ENCODE data around the gene L3MBTL4. TPM values are rescaled to one million over a fixed set of nuclear protein-coding genes. Genes with fewer than 3 reads are reported as not detected.

L3MBTL4 gene
- polyA plus RNA-seq, 4 donors = 2.6 to 6.5 (median 3.6) TPM

DNA sequence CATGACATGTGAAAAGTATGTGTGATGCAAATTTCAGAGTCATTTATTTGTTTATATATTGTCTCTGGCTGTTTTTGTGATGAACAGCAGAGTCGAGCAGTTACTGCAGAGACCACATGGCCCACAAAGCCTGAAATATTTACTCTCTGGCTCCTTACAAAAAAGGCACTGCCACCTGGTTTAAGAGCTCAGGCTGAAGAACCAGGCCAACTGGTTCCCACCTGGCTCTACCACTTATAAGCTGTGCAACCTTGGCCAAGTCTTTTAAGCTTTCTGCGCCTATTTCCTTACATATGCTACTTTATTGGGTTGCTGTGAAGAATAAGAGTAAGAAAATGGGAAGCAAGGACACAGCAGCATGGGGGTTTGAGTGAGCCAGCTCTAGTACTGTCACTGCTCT, 207.6 kb downstream of the L3MBTL4 start:
- Histone ChIP-seq H3K9me3 (ENCODE audit: control insufficient read depth in 2 of 2, insufficient read depth in 1 of 2, low read depth in 1 of 2, low read length in 1 of 2) (no peaks in the 10 kb centered on the region), H3K4me3 (ENCODE audit: low read depth in 1 of 3, low read length in 3 of 3) (no peak overlapping the region), H3K4me1 (ENCODE audit: control insufficient read depth in 3 of 3, insufficient read depth in 2 of 3, low read depth in 1 of 3, low read length in 2 of 3) (no peaks in the 10 kb centered on the region), H3K36me3 (ENCODE audit: control insufficient read depth in 3 of 3, insufficient read depth in 2 of 3, low read depth in 1 of 3, low read length in 3 of 3) (no peaks in the 10 kb centered on the region), H3K27me3 (ENCODE audit: control insufficient read depth in 3 of 3, insufficient read depth in 3 of 3, low read length in 3 of 3) (no peaks in the 10 kb centered on the region), H3K27ac (ENCODE audit: low read depth in 1 of 3, low read length in 2 of 3) (no peak overlapping the region)
- 74 to 93% (median 82%) methylated on average over 2 of the region's 2 CpGs for WGBS, 3 donors
- DNase-seq = no peak
- no peak for FAIRE-seq

DNA sequence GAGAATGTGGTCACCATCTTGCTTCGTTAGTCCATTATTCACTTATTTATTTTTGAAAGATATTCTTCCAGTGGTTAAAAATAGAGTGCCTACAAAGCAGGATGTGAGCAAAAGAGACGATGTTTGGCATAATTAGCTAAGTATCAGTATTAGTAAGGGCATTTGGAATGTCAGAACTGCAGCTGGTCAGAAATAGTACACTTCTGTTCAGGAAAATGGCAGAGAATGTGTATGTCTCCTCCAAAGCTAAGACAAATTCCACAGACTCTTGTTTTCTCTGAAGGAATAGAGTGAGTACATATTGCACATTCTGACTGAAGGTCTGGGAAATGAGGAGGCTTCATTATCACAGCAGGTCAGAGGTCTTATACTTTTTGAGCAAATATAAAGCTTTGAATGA, 209.0 kb downstream of the L3MBTL4 start:
- Histone ChIP-seq H3K9me3 (ENCODE audit: control insufficient read depth in 2 of 2, insufficient read depth in 1 of 2, low read depth in 1 of 2, low read length in 1 of 2) (no peaks in the 10 kb centered on the region), H3K36me3 (ENCODE audit: control insufficient read depth in 3 of 3, insufficient read depth in 2 of 3, low read depth in 1 of 3, low read length in 3 of 3) (no peaks in the 10 kb centered on the region), H3K27ac (ENCODE audit: low read depth in 1 of 3, low read length in 2 of 3) (no peak overlapping the region), H3K4me1 (ENCODE audit: control insufficient read depth in 3 of 3, insufficient read depth in 2 of 3, low read depth in 1 of 3, low read length in 2 of 3) (no peaks in the 10 kb centered on the region), H3K27me3 (ENCODE audit: control insufficient read depth in 3 of 3, insufficient read depth in 3 of 3, low read length in 3 of 3) (no peaks in the 10 kb centered on the region), H3K4me3 (ENCODE audit: low read depth in 1 of 3, low read length in 3 of 3) (no peak overlapping the region)
- FAIRE-seq (no peak), DNase-seq (no peak)
- 59 to 85% (median 77%) methylated on average over 2 of the region's 2 CpGs for WGBS, 3 donors

DNA sequence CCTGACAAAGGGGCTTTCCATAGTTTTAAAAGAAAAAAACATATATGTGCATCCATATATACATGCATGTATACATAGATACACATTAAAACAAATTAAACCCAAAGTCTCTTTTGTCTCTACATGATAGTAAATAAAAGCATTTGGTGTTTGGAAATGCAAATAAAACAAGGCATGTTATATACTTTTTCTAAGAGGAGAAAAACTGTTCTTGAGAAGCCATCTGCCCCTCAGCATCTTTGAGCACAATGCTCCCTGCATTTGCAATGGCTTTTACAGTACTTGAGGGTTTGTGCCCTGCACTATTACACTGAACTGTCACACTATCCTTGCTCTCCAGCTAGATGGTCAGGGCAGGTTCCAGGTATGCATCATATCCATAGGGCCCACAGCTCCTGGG, 210.2 kb downstream of the L3MBTL4 start:
- no peaks in the 10 kb centered on the region for H3K27me3 ChIP-seq (ENCODE audit: control insufficient read depth in 3 of 3, insufficient read depth in 3 of 3, low read length in 3 of 3)
- no peaks in the 10 kb centered on the region for H3K4me1 ChIP-seq (ENCODE audit: control insufficient read depth in 3 of 3, insufficient read depth in 2 of 3, low read depth in 1 of 3, low read length in 2 of 3)
- no peak for FAIRE-seq

DNA sequence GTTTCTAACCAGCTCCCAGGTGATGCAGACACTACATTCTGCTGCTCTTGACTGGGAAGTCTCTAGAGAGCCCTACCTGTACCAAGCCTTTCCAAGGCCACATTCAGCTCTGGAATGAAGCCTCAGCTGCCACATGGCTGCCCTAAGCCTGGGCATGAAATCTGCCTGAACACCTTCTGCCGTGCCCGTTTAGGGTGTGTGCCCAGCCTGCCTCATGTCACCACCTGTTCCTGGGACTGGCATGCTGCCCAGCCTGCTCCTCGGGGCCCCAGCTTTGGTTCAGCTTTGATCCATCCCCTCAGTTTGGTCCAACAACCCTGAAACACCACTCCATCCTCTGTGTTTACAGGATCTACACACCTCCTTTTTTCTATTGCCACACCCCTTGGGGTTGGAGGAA, 210.9 kb downstream of the L3MBTL4 start:
- Histone ChIP-seq H3K36me3 (ENCODE audit: control insufficient read depth in 3 of 3, insufficient read depth in 2 of 3, low read depth in 1 of 3, low read length in 3 of 3) (no peaks in the 10 kb centered on the region), H3K27ac (ENCODE audit: low read depth in 1 of 3, low read length in 2 of 3) (no peak overlapping the region), H3K4me1 (ENCODE audit: control insufficient read depth in 3 of 3, insufficient read depth in 2 of 3, low read depth in 1 of 3, low read length in 2 of 3) (no peaks in the 10 kb centered on the region), H3K27me3 (ENCODE audit: control insufficient read depth in 3 of 3, insufficient read depth in 3 of 3, low read length in 3 of 3) (no peaks in the 10 kb centered on the region), H3K4me3 (ENCODE audit: low read depth in 1 of 3, low read length in 3 of 3) (no peak overlapping the region), H3K9me3 (ENCODE audit: control insufficient read depth in 2 of 2, insufficient read depth in 1 of 2, low read depth in 1 of 2, low read length in 1 of 2) (peaks cover 0 to 2% of the 10 kb centered on the region in 2 donors)
- FAIRE-seq (no peak), DNase-seq (peak in 1 of 2 donors; percentile 48)
- 12 to 60% (median 34%) methylated on average over 3 of the region's 3 CpGs for WGBS, 3 donors

More for the DNA sequence above, 210.2 kb downstream of the L3MBTL4 start:
- Histone ChIP-seq H3K4me3 (ENCODE audit: low read depth in 1 of 3, low read length in 3 of 3) (no peak overlapping the region), H3K36me3 (ENCODE audit: control insufficient read depth in 3 of 3, insufficient read depth in 2 of 3, low read depth in 1 of 3, low read length in 3 of 3) (no peaks in the 10 kb centered on the region), H3K9me3 (ENCODE audit: control insufficient read depth in 2 of 2, insufficient read depth in 1 of 2, low read depth in 1 of 2, low read length in 1 of 2) (no peaks in the 10 kb centered on the region), H3K27ac (ENCODE audit: low read depth in 1 of 3, low read length in 2 of 3) (no peak overlapping the region)
- DNase-seq = no peak

GRCh38 chr18:6202861-6203260, 211.8 kb downstream of the L3MBTL4 start:
- WGBS, 3 donors = 73 to 81% (median 76%) methylated on average over 1 of the region's 1 CpG
- no peak for FAIRE-seq

DNA sequence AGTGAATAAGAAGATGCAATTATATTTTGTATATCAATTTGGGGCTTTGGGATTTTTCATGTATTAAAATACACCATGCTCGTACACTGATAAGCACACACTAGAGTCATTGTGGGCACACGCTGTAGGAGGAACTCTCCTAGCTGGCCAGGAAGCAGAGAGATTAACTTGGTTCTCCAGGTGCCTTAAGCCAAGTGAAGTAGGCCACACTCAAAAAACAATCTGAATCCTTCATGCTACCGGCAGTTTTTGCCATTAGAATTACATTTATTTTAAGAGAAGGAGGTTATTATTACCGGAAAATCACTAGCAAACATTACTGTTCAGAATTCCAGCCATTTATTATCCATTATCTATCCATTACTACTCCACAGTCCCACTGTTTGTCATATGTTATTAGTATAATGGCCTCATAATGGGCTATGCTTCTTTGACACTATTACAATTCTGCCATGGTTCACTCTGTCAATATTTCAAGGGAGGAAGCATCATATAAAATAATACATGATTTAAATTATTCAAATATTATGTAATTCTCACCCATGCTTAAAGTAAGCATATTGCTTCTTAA, 214.4 kb downstream of the L3MBTL4 start:
- 81 to 86% (median 84%) methylated on average over 4 of the region's 4 CpGs for WGBS, 3 donors
- no peaks in the 10 kb centered on the region for H3K4me1 ChIP-seq (ENCODE audit: control insufficient read depth in 3 of 3, insufficient read depth in 2 of 3, low read depth in 1 of 3, low read length in 2 of 3)
- H3K9me3 ChIP-seq (ENCODE audit: control insufficient read depth in 2 of 2, insufficient read depth in 1 of 2, low read depth in 1 of 2, low read length in 1 of 2) = peaks cover 0 to 2% of the 10 kb centered on the region in 2 donors
- H3K27me3 ChIP-seq (ENCODE audit: control insufficient read depth in 3 of 3, insufficient read depth in 3 of 3, low read length in 3 of 3) = no peaks in the 10 kb centered on the region
- H3K36me3 ChIP-seq (ENCODE audit: control insufficient read depth in 3 of 3, insufficient read depth in 2 of 3, low read depth in 1 of 3, low read length in 3 of 3) = no peaks in the 10 kb centered on the region
- FAIRE-seq (no peak), DNase-seq (no peak)
- H3K27ac ChIP-seq (ENCODE audit: low read depth in 1 of 3, low read length in 2 of 3) = no peak overlapping the region
- no peak overlapping the region for H3K4me3 ChIP-seq (ENCODE audit: low read depth in 1 of 3, low read length in 3 of 3)

More at GRCh38 chr18:6202861-6203260, 211.8 kb downstream of the L3MBTL4 start:
- Histone ChIP-seq H3K4me1 (ENCODE audit: control insufficient read depth in 3 of 3, insufficient read depth in 2 of 3, low read depth in 1 of 3, low read length in 2 of 3) (no peaks in the 10 kb centered on the region), H3K9me3 (ENCODE audit: control insufficient read depth in 2 of 2, insufficient read depth in 1 of 2, low read depth in 1 of 2, low read length in 1 of 2) (peaks cover 0 to 2% of the 10 kb centered on the region in 2 donors), H3K27me3 (ENCODE audit: control insufficient read depth in 3 of 3, insufficient read depth in 3 of 3, low read length in 3 of 3) (no peaks in the 10 kb centered on the region), H3K36me3 (ENCODE audit: control insufficient read depth in 3 of 3, insufficient read depth in 2 of 3, low read depth in 1 of 3, low read length in 3 of 3) (no peaks in the 10 kb centered on the region), H3K27ac (ENCODE audit: low read depth in 1 of 3, low read length in 2 of 3) (no peak overlapping the region), H3K4me3 (ENCODE audit: low read depth in 1 of 3, low read length in 3 of 3) (no peak overlapping the region)
- DNase-seq = no peak

DNA sequence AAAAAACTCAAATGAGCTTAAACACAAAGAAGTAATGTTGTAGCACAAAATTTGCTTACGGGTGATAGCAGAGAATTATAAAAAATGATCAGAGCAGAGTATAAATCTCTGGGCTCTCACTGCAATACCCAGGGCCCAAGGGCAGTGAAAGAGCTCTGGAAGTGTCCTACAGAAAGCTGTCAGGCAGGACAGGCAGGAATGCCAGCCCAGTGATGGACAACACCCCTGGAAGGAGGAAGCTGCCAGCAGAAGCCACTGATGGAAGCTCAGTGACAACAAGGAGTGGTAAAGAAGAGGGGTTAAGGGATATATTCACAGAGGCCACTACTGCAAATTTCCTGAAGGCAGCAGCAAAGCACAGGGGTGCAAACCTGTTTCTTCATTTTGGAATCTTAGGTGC, 214.9 kb downstream of the L3MBTL4 start:
- Histone ChIP-seq H3K27me3 (ENCODE audit: control insufficient read depth in 3 of 3, insufficient read depth in 3 of 3, low read length in 3 of 3) (no peaks in the 10 kb centered on the region), H3K36me3 (ENCODE audit: control insufficient read depth in 3 of 3, insufficient read depth in 2 of 3, low read depth in 1 of 3, low read length in 3 of 3) (peaks cover 0 to 3% (median 0%) of the 10 kb centered on the region in 3 donors), H3K4me3 (ENCODE audit: low read depth in 1 of 3, low read length in 3 of 3) (no peak overlapping the region), H3K27ac (ENCODE audit: low read depth in 1 of 3, low read length in 2 of 3) (no peak overlapping the region), H3K9me3 (ENCODE audit: control insufficient read depth in 2 of 2, insufficient read depth in 1 of 2, low read depth in 1 of 2, low read length in 1 of 2) (peaks cover 0 to 2% of the 10 kb centered on the region in 2 donors), H3K4me1 (ENCODE audit: control insufficient read depth in 3 of 3, insufficient read depth in 2 of 3, low read depth in 1 of 3, low read length in 2 of 3) (no peaks in the 10 kb centered on the region)
- no peak for FAIRE-seq
- DNase-seq = peak in 1 of 2 donors; percentile 5
- 92 to 100% (median 94%) methylated on average over 1 of the region's 1 CpG for WGBS, 3 donors

- no peaks in the 10 kb centered on the region for H3K27me3 ChIP-seq (ENCODE audit: control insufficient read depth in 3 of 3, insufficient read depth in 3 of 3, low read length in 3 of 3)
- peaks cover 0 to 3% (median 0%) of the 10 kb centered on the region in 3 donors for H3K36me3 ChIP-seq (ENCODE audit: control insufficient read depth in 3 of 3, insufficient read depth in 2 of 3, low read depth in 1 of 3, low read length in 3 of 3)
- FAIRE-seq (no peak), DNase-seq (no peak)
- 78 to 95% (median 85%) methylated on average over 1 of the region's 1 CpG for WGBS, 3 donors
- no peak overlapping the region for H3K27ac ChIP-seq (ENCODE audit: low read depth in 1 of 3, low read length in 2 of 3)
- H3K4me1 ChIP-seq (ENCODE audit: control insufficient read depth in 3 of 3, insufficient read depth in 2 of 3, low read depth in 1 of 3, low read length in 2 of 3) = no peaks in the 10 kb centered on the region
- no peak overlapping the region for H3K4me3 ChIP-seq (ENCODE audit: low read depth in 1 of 3, low read length in 3 of 3)
- H3K9me3 ChIP-seq (ENCODE audit: control insufficient read depth in 2 of 2, insufficient read depth in 1 of 2, low read depth in 1 of 2, low read length in 1 of 2) = peaks cover 0 to 2% of the 10 kb centered on the region in 2 donors
Observed at GRCh38 chr18:6198585-6198984, 216.1 kb downstream of the L3MBTL4 start.

- no peaks in the 10 kb centered on the region for H3K27me3 ChIP-seq (ENCODE audit: control insufficient read depth in 3 of 3, insufficient read depth in 3 of 3, low read length in 3 of 3)
- DNase-seq (no peak), FAIRE-seq (no peak)
- no peaks in the 10 kb centered on the region for H3K4me1 ChIP-seq (ENCODE audit: control insufficient read depth in 3 of 3, insufficient read depth in 2 of 3, low read depth in 1 of 3, low read length in 2 of 3)
- peaks cover 0 to 3% (median 0%) of the 10 kb centered on the region in 3 donors for H3K36me3 ChIP-seq (ENCODE audit: control insufficient read depth in 3 of 3, insufficient read depth in 2 of 3, low read depth in 1 of 3, low read length in 3 of 3)
- H3K27ac ChIP-seq (ENCODE audit: low read depth in 1 of 3, low read length in 2 of 3) = no peak overlapping the region
- 83 to 93% (median 91%) methylated on average over 2 of the region's 2 CpGs for whole genome bisulfite sequencing, 3 donors
- peaks cover 2 to 10% of the 10 kb centered on the region in 2 donors for H3K9me3 ChIP-seq (ENCODE audit: control insufficient read depth in 2 of 2, insufficient read depth in 1 of 2, low read depth in 1 of 2, low read length in 1 of 2)
- no peak overlapping the region for H3K4me3 ChIP-seq (ENCODE audit: low read depth in 1 of 3, low read length in 3 of 3)
Observed at GRCh38 chr18:6194640-6195039, 220.1 kb downstream of the L3MBTL4 start.

Data from small intestine (tissue), 7 donors.